K562 (cell line): Measurements from ENCODE around the gene SORCS1. TPM values are rescaled to one million over a fixed set of nuclear protein-coding genes. Genes with fewer than 3 reads are reported as not detected.
A peak's percentile ranks its signal among the peaks of the same experiment; 100 is the strongest.

Source experiments
- ATAC-seq: fragments of 200-7000 bp; cut with Tn5 transposase; 3 replicates; pipeline ENCODE4 v1.9.1; 2020; ENCODE audit warnings: moderate library complexity
- BruUV-seq: library from RNA; stranded (reverse); fragments of 400-500 nt; replicated peaks from 2 replicates; lab custom pipeline; 2021; lab: Mats Ljungman, UMichigan
- CTCF ChIA-PET: fragments of 300-600 bp; formaldehyde crosslinking; extraction: SDS; loops from one replicate; lab custom pipeline; 2021; ENCODE audit warnings: low intra/inter-chr PET ratio; lab: Yijun Ruan, JAX
- POLR2A ChIA-PET: fragments of 300-600, 350-650 bp; sonication (Branson Sonifier 250); formaldehyde crosslinking; extraction: SDS; loops from one replicate; lab custom pipeline; 2021; ENCODE audit warnings: antibody characterized with exemption, inconsistent platforms; lab: Yijun Ruan, JAX
- DNase-seq, 4 experiments: peaks; one replicate each; pipeline versions ENCODE4 v3.0.0 to v3.0.0-alpha.2; 2011 to 2018; ENCODE audit warnings: low spot score in 3 of 4, mixed read lengths in 3 of 4; ENCODE audit errors: extremely low read depth in 1 of 4
- FAIRE-seq: peaks from 2 replicates; lab custom pipeline; 2011; peaks lifted over from hg19 to GRCh38; lab: Jason Lieb, UNC
- H2AFZ ChIP-seq: 2 replicates; pipeline ENCODE4 v1.6.0; 2011; ENCODE audit warnings: low read depth, low read length, control low read depth, inconsistent platforms
- H3K27ac ChIP-seq: fragments of 200-600 bp; 3 replicates; pipeline ENCODE4 v1.8.0; 2011; ENCODE audit warnings: low read depth, mild to moderate bottlenecking, control low read depth, inconsistent platforms, low read length, moderate library complexity, mixed read lengths; ENCODE audit errors: extremely low read depth
- H3K27me3 ChIP-seq, 2 experiments: fragments of 300-600 bp in 1 of 2; 2 replicates in 1 of 2; 3 replicates in 1 of 2; pipeline versions ENCODE4 v1.6.0 to v1.8.0; 2011; ENCODE audit warnings: inconsistent platforms in 2 of 2, low read length in 2 of 2, mild to moderate bottlenecking in 1 of 2, mixed read lengths in 1 of 2, moderate library complexity in 1 of 2; ENCODE audit not compliant: control insufficient read depth in 2 of 2, insufficient read depth in 2 of 2
- H3K36me3 ChIP-seq: fragments of 300-600 bp; 3 replicates; pipeline ENCODE4 v1.8.0; 2011; ENCODE audit warnings: mild to moderate bottlenecking, low read length, inconsistent platforms; ENCODE audit not compliant: control insufficient read depth, insufficient read depth
- H3K4me1 ChIP-seq, 2 experiments: fragments of 200-600 bp in 1 of 2; replicated peaks in 1 of 2; 2 replicates in 1 of 2; 3 replicates in 1 of 2; pipeline versions ENCODE4 v1.5.1 to v1.8.0; 2011; ENCODE audit warnings: inconsistent platforms in 2 of 2, low read length in 2 of 2, mild to moderate bottlenecking in 1 of 2, mixed read lengths in 1 of 2, moderate library complexity in 1 of 2; ENCODE audit not compliant: control insufficient read depth in 2 of 2, insufficient read depth in 2 of 2
- H3K4me2 ChIP-seq: 2 replicates; pipeline ENCODE4 v1.6.1; 2011; ENCODE audit warnings: low read length, control low read depth, inconsistent platforms, mixed read lengths; ENCODE audit not compliant: insufficient read depth
- H3K4me3 ChIP-seq: fragments of 200-600 bp; sonication (generic), shearing (Covaris generic); 2 replicates; pipeline ENCODE4 v1.5.1; 2016; ENCODE audit warnings: control low read depth, inconsistent platforms
- H3K79me2 ChIP-seq: fragments of 200-600 bp; 3 replicates; pipeline ENCODE4 v1.8.0; 2011; ENCODE audit warnings: low read length, inconsistent platforms; ENCODE audit not compliant: control insufficient read depth, insufficient read depth
- H3K9ac ChIP-seq, 2 experiments: 2 replicates each; pipeline versions ENCODE4 v1.6.0 to v1.6.1; 2011; ENCODE audit warnings: low read depth in 2 of 2, low read length in 2 of 2, control low read depth in 1 of 2, inconsistent platforms in 1 of 2, mild to moderate bottlenecking in 1 of 2, mixed read lengths in 1 of 2; ENCODE audit not compliant: insufficient read depth in 1 of 2
- H3K9me1 ChIP-seq: one replicate; pipeline ENCODE4 v1.6.0; 2011; ENCODE audit warnings: inconsistent platforms, mild to moderate bottlenecking, low read length, moderate library complexity; ENCODE audit not compliant: control insufficient read depth, insufficient read depth
- H3K9me3 ChIP-seq: replicated peaks from 2 replicates; pipeline ENCODE4 v1.5.1; 2011; ENCODE audit warnings: low read depth, low read length, inconsistent platforms; ENCODE audit not compliant: control insufficient read depth, insufficient read depth
- H4K20me1 ChIP-seq: replicated peaks from 2 replicates; pipeline ENCODE4 v1.6.1; 2011; ENCODE audit warnings: low read length, inconsistent platforms, mixed read lengths; ENCODE audit not compliant: control insufficient read depth, insufficient read depth
- ARHGAP35 ChIP-seq: fragments of 450-650 bp; IDR thresholded peaks from 2 replicates; pipeline ENCODE4 v1.6.1; 2018; ENCODE audit not compliant: partially characterized antibody
- CBX1 ChIP-seq: sonication (generic); IDR thresholded peaks from 2 replicates; pipeline ENCODE4 v1.6.1; 2016; ENCODE audit warnings: antibody characterized with exemption, low read depth, mild to moderate bottlenecking
- CREBBP ChIP-seq: IDR thresholded peaks from one replicate; pipeline ENCODE4 v1.6.1; 2012; ENCODE audit warnings: low read depth, mild to moderate bottlenecking, control low read depth, inconsistent platforms, low read length
- GABPA ChIP-seq: fragments of 200-800 bp; sonication (Bioruptor generic); conservative IDR thresholded peaks from 2 replicates; pipeline ENCODE4 v1.6.1; 2016; ENCODE audit warnings: low read depth, missing genetic modification characterization, missing compliant biosample characterization
- GABPB2 ChIP-seq: fragments of 250-450 bp; sonication (Bioruptor Pico); conservative IDR thresholded peaks from 2 replicates; pipeline ENCODE4 v1.5.1; 2021; ENCODE audit warnings: mild to moderate bottlenecking
- KAT8 ChIP-seq: fragments of 450-650 bp; IDR thresholded peaks from 2 replicates; pipeline ENCODE4 v1.6.1; 2016; ENCODE audit warnings: low read depth, mild to moderate bottlenecking
- MCM3 ChIP-seq: fragments of 450-650 bp; IDR thresholded peaks from 2 replicates; pipeline ENCODE4 v1.6.1; 2016
- MCM7 ChIP-seq, 2 experiments: fragments of 450-650 bp; IDR thresholded peaks; 2 replicates each; pipeline ENCODE4 v1.6.1; 2016 to 2018
- NR1H2 ChIP-seq: sonication (generic); formaldehyde crosslinking; IDR thresholded peaks from 2 replicates; pipeline ENCODE4 v1.4.0; 2020; ENCODE audit warnings: mild to moderate bottlenecking, missing genetic modification reagents
- NR2C1 ChIP-seq, 2 experiments: fragments of 450-650 bp; IDR thresholded peaks; 2 replicates each; pipeline ENCODE4 v1.6.1; 2017; ENCODE audit warnings: mild to moderate bottlenecking in 2 of 2, antibody characterized with exemption in 1 of 2, inconsistent platforms in 1 of 2, missing compliant biosample characterization in 1 of 2, missing genetic modification characterization in 1 of 2
- PHF21A ChIP-seq: fragments of 450-650 bp; IDR thresholded peaks from 2 replicates; pipeline ENCODE4 v1.6.1; 2017; ENCODE audit warnings: low read depth, borderline replicate concordance
- SPI1 ChIP-seq: IDR thresholded peaks from 2 replicates; pipeline ENCODE4 v1.6.1; 2011; ENCODE audit warnings: low read depth, low read length, control low read depth, borderline replicate concordance
- XRCC5 ChIP-seq: fragments of 200-400 bp; formaldehyde crosslinking; IDR thresholded peaks from 2 replicates; pipeline ENCODE4 v1.6.1; 2017; ENCODE audit warnings: low read depth, mild to moderate bottlenecking, low read length
- ZFP1 ChIP-seq: fragments of 450-650 bp; formaldehyde crosslinking; IDR thresholded peaks from 2 replicates; pipeline ENCODE4 v1.4.0; 2020; ENCODE audit warnings: mild to moderate bottlenecking, mixed read lengths
- ZFX ChIP-seq: sonication (generic); formaldehyde crosslinking; IDR thresholded peaks from 2 replicates; pipeline ENCODE4 v1.8.0; 2022; ENCODE audit warnings: mild to moderate bottlenecking, missing genetic modification reagents, moderate library complexity
- ZNF253 ChIP-seq: fragments of 250-450 bp; sonication (Bioruptor Pico); conservative IDR thresholded peaks from 2 replicates; pipeline ENCODE4 v1.6.1; 2021; ENCODE audit warnings: mild to moderate bottlenecking
- ZNF589 ChIP-seq: fragments of 200-800 bp; sonication (Bioruptor generic); IDR thresholded peaks from 2 replicates; pipeline ENCODE4 v1.6.1; 2016; ENCODE audit warnings: low read depth, missing genetic modification characterization, missing compliant biosample characterization
- ZNF830 ChIP-seq: fragments of 250-450 bp; sonication (Bioruptor Pico); IDR thresholded peaks from 2 replicates; pipeline ENCODE4 v1.5.0; 2021; ENCODE audit warnings: mild to moderate bottlenecking
- WGBS: fragments of 100-300 bp; shearing (Covaris generic); methylation state at CpG from one replicate; pipeline ENCODE4 v1.1.6; 2016; ENCODE audit warnings: low coverage, mixed read lengths; ENCODE audit not compliant: insufficient coverage; ENCODE audit errors: missing lambda C conversion rate; 5-methylcytosine and 5-hydroxymethylcytosine counted together
- in situ Hi-C: fragments of 300-500 bp; cut with MboI; formaldehyde crosslinking; loops from 4 replicates; pipeline ENCODE4 v1.15.0; 2018; ENCODE audit warnings: inconsistent platforms, mixed read lengths
- intact Hi-C: fragments of 100-400 bp; cut with micrococcal nuclease; formaldehyde crosslinking; loops from 2 replicates; pipeline ENCODE4 v1.14.2; 2022
- polyA plus RNA-seq, 8 experiments: library from polyadenylated mRNA; depleted of rRNA in 4 of 8; stranded (reverse) in 5 of 8; unstranded in 3 of 8; fragments of >200 nt; fragmentation: Nextera tagmentation in 2 of 8; fragmentation: Illumina TruSeq in 1 of 8; extraction: Ambion mirVana in 2 of 8; extraction: Trizol in 1 of 8; gene quantifications; 2 replicates each; pipeline versions ENCODE4 v1.2.1 to v1.2.3, GENCODE V29; 2011 to 2014; ENCODE audit warnings: inconsistent platforms in 1 of 8, missing spikeins in 1 of 8
- total RNA-seq, 7 experiments: library from RNA; depleted of rRNA in 6 of 7; stranded (reverse); fragments of >200 nt in 6 of 7; fragmentation: Illumina TruSeq in 2 of 7; extraction: Trizol in 2 of 7; gene quantifications; 2 replicates each; pipeline versions ENCODE4 v1.2.1 to v1.2.3, GENCODE V29; 2011 to 2021; ENCODE audit warnings: low replicate concordance in 1 of 7
- TF ChIP-seq, protein P1 (sequence below): fragments of 250-450 bp; sonication (Bioruptor Pico); IDR thresholded peaks from 2 replicates; pipeline ENCODE4 v1.4.0; 2020; ENCODE audit warnings: mild to moderate bottlenecking

The SORCS1 gene
- total and polyA plus RNA-seq, 9 of the 15 experiments (the other 6 are each of a cell fraction or from before 2014, with no cell fraction given) = 1.5 to 3.9 (median 2.7) TPM

DNA sequence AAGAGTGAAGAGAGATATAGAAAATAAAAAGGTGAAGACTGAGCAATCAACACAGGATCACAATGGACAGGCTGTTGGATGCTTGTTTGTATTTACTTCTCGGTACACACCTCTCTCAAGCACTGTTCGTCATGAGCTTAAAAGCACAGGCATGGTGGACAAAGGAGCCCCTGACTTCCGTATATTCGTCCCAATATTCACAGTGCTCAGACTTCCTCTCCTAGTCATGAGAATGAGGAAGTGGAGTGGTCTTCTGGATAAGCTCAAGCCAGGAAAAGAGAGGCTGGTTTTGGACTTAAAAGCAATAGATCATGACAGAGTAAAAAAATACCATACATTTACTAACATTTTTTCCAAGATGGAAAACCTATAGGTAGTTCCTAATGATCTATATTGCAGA, 172.5 kb downstream of the SORCS1 start:
- Histone ChIP-seq H3K79me2 (no peaks in the 10 kb centered on the region), H3K4me1 (peaks cover under 1 to 6% of the 10 kb centered on the region in 2 experiments; a peak in 2 of 5 replicates), H4K20me1 (no peaks in the 10 kb centered on the region), H3K36me3 (no peaks in the 10 kb centered on the region), H2AFZ (peak overlapping the region; percentile 62; the same call in 1 of the 2 replicates), H3K9me3 (no peaks in the 10 kb centered on the region), H3K27me3 (no peaks in the 10 kb centered on the region), H3K9me1 (no peaks in the 10 kb centered on the region), H3K4me3 (no peak overlapping the region), H3K9ac (no peak overlapping the region), H3K27ac (no peak overlapping the region), H3K4me2 (no peak overlapping the region)
- no peak for TF ChIP-seq MCM3
- no peak for TF ChIP-seq GABPA (tag)
- no peak for TF ChIP-seq NR1H2 (CRISPR knock-in tag)
- no peak for TF ChIP-seq ZNF830 (CRISPR knock-in tag)
- TF ChIP-seq SPI1 = peak; percentile 97
- DNase-seq = no peak
- peak; percentile 62 for FAIRE-seq
- POLR2A ChIA-PET = no interaction called here
- in situ Hi-C loops (no loop called here), intact Hi-C loops (no loop called here)
- no TSS peak for BruUV-seq
- ATAC-seq = no peak
- WGBS = 52% methylated on average over 4 of the region's 4 CpGs
- CTCF ChIA-PET = no interaction called here

DNA sequence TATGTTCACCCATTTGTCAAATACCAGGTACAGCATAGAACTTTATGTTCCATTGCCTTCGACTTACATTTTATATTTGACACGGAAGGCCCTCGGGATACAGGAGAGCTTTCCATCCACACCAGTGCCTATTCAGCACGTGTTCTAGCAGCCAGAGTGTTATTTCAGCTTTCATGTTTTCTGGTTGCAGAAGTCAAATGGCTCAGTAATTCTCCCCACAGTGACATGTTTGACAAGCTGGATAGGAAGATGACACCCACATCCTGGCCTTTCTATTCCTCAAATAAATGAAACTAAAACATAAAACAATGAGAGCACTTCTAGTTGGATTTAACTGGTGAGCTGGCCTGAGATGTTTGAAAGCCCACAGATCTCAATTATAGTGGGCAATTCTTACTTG, 173.4 kb downstream of the SORCS1 start:
- H3K36me3 ChIP-seq = no peaks in the 10 kb centered on the region
- TF ChIP-seq GABPB2 (CRISPR knock-in tag) (no peak), ZFX (CRISPR knock-in tag) (no peak), ZFP1 (CRISPR knock-in tag) (no peak), ARHGAP35 (no peak), KAT8 (no peak), MCM7 (IDR thresholded peaks at IDR 0.05) (no peak), NR2C1 (IDR thresholded peaks at IDR 0.05) (no peak), NR2C1 (tag; IDR thresholded peaks at IDR 0.05) (no peak), ZNF253 (no peak), CREBBP (no peak), ZNF589 (CRISPR knock-in tag) (no peak), PHF21A (no peak), XRCC5 (no peak), CBX1 (no peak)
- TF ChIP-seq, protein P1, sequence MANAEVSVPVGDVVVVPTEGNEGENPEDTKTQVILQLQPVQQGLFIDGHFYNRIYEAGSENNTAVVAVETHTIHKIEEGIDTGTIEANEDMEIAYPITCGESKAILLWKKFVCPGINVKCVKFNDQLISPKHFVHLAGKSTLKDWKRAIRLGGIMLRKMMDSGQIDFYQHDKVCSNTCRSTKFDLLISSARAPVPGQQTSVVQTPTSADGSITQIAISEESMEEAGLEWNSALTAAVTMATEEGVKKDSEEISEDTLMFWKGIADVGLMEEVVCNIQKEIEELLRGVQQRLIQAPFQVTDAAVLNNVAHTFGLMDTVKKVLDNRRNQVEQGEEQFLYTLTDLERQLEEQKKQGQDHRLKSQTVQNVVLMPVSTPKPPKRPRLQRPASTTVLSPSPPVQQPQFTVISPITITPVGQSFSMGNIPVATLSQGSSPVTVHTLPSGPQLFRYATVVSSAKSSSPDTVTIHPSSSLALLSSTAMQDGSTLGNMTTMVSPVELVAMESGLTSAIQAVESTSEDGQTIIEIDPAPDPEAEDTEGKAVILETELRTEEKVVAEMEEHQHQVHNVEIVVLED (CRISPR knock-in tag) = no peak
- CTCF ChIA-PET = no interaction called here
- H3K4me3 ChIP-seq = no peak overlapping the region
- no peak for DNase-seq
- POLR2A ChIA-PET = no interaction called here
- H4K20me1 ChIP-seq = no peaks in the 10 kb centered on the region
- 73% methylated on average over 4 of the region's 4 CpGs for WGBS
- no peak for ATAC-seq
- H3K4me1 ChIP-seq = no peaks in the 10 kb centered on the region
- no peaks in the 10 kb centered on the region for H3K9me3 ChIP-seq
- no peaks in the 10 kb centered on the region for H3K9me1 ChIP-seq
- no peak overlapping the region for H2AFZ ChIP-seq
- H3K79me2 ChIP-seq = no peaks in the 10 kb centered on the region
- no peak for FAIRE-seq
- intact Hi-C loops (no loop called here), in situ Hi-C loops (no loop called here)
- BruUV-seq = no TSS peak
- H3K4me2 ChIP-seq = no peak overlapping the region
- no peak overlapping the region for H3K27ac ChIP-seq
- H3K9ac ChIP-seq = no peak overlapping the region
- H3K27me3 ChIP-seq = no peaks in the 10 kb centered on the region
